GM12878 (cell line): ENCODE data around the gene GALNS. TPM values are rescaled to one million over a fixed set of nuclear protein-coding genes. Genes with fewer than 3 reads are reported as not detected.

Source experiments
- ATAC-seq: fragments of 200-7000 bp; cut with Tn5 transposase; 3 replicates; pipeline ENCODE4 v1.9.1; 2020; ENCODE audit warnings: mild to moderate bottlenecking, moderate library complexity
- BruUV-seq: library from RNA; stranded (reverse); fragments of 400-500 nt; replicated peaks from 2 replicates; lab custom pipeline; 2021; lab: Mats Ljungman, UMichigan
- CTCF ChIA-PET: fragments of 300-600 bp; sonication (Branson Sonifier 250); formaldehyde crosslinking; extraction: SDS; loops from one replicate; lab custom pipeline; 2021; ENCODE audit warnings: inconsistent platforms; lab: Yijun Ruan, JAX
- POLR2A ChIA-PET: fragments of 350-600 bp; formaldehyde crosslinking; extraction: SDS; loops from one replicate; lab custom pipeline; 2021; ENCODE audit warnings: inconsistent platforms; lab: Charles Lee
- RAD21 ChIA-PET: fragments of 300-600 bp; sonication (Branson Sonifier 250); formaldehyde crosslinking; loops from one replicate; lab custom pipeline; 2023; ENCODE audit warnings: antibody characterized with exemption; ENCODE audit not compliant: unreplicated experiment; lab: Charles Lee
- SMC1A ChIA-PET: fragments of 300-600 bp; sonication (Branson Sonifier 250); formaldehyde crosslinking; loops from one replicate; lab custom pipeline; 2023; ENCODE audit not compliant: unreplicated experiment, uncharacterized antibody; lab: Charles Lee
- DNase-seq: peaks from one replicate; pipeline ENCODE4 v3.0.0-alpha.2; 2011; ENCODE audit warnings: low read depth, low spot score
- FAIRE-seq: peaks from 3 replicates; lab custom pipeline; 2011; peaks lifted over from hg19 to GRCh38; lab: Jason Lieb, UNC
- H2AFZ ChIP-seq: 2 replicates; pipeline ENCODE4 v1.6.0; 2011; ENCODE audit warnings: low read depth, low read length, control low read depth; ENCODE audit not compliant: control insufficient read depth
- H3K27ac ChIP-seq: 2 replicates; pipeline ENCODE4 v1.5.1; 2011; ENCODE audit warnings: control low read depth; ENCODE audit not compliant: control insufficient read depth, insufficient read depth
- H3K27me3 ChIP-seq, 2 experiments: replicated peaks in 1 of 2; 2 replicates each; pipeline versions ENCODE4 v1.6.0 to v1.6.1; 2011; ENCODE audit warnings: low read length in 1 of 2; ENCODE audit not compliant: control insufficient read depth in 2 of 2, insufficient read depth in 2 of 2
- H3K36me3 ChIP-seq, 2 experiments: 2 replicates each; pipeline ENCODE4 v1.5.1; 2011; ENCODE audit warnings: low read length in 1 of 2; ENCODE audit not compliant: control insufficient read depth in 2 of 2, insufficient read depth in 2 of 2
- H3K4me1 ChIP-seq: 2 replicates; pipeline ENCODE4 v1.6.1; 2011; ENCODE audit warnings: mild to moderate bottlenecking, low read length, moderate library complexity, mixed read lengths; ENCODE audit not compliant: control insufficient read depth, insufficient read depth
- H3K4me2 ChIP-seq: 2 replicates; pipeline ENCODE4 v1.6.0; 2011; ENCODE audit warnings: control low read depth; ENCODE audit not compliant: control insufficient read depth, insufficient read depth
- H3K4me3 ChIP-seq: fragments of 200-600 bp; sonication (generic); 2 replicates; pipeline ENCODE4 v1.5.1; 2016
- H3K79me2 ChIP-seq: 2 replicates; pipeline ENCODE4 v1.6.0; 2011; ENCODE audit warnings: low read length; ENCODE audit not compliant: control insufficient read depth, insufficient read depth
- H3K9ac ChIP-seq: 2 replicates; pipeline ENCODE4 v1.8.0; 2011; ENCODE audit warnings: low read length, control low read depth, mixed read lengths; ENCODE audit not compliant: control insufficient read depth, insufficient read depth
- H3K9me3 ChIP-seq: replicated peaks from 3 replicates; pipeline ENCODE4 v1.5.1; 2011; ENCODE audit warnings: mild to moderate bottlenecking, low read length; ENCODE audit not compliant: control insufficient read depth, insufficient read depth
- H4K20me1 ChIP-seq: 2 replicates; pipeline ENCODE4 v1.6.0; 2011; ENCODE audit not compliant: control insufficient read depth, insufficient read depth
- BACH1 ChIP-seq: fragments of 450-650 bp; IDR thresholded peaks from 2 replicates; pipeline ENCODE4 v1.6.1; 2017; ENCODE audit warnings: mild to moderate bottlenecking, borderline replicate concordance
- MEF2A ChIP-seq: IDR thresholded peaks from 2 replicates; pipeline ENCODE4 v1.6.1; 2011; ENCODE audit warnings: low read depth, mild to moderate bottlenecking, low read length, moderate library complexity; ENCODE audit not compliant: insufficient read depth
- NFYA ChIP-seq: IDR thresholded peaks from 2 replicates; pipeline ENCODE4 v1.6.1; 2011; ENCODE audit warnings: low read depth, mild to moderate bottlenecking, low read length, improper control_type of control experiment, borderline replicate concordance
- SMAD1 ChIP-seq: fragments of 450-650 bp; IDR thresholded peaks from 2 replicates; pipeline ENCODE4 v1.6.1; 2018; ENCODE audit warnings: mild to moderate bottlenecking, low read depth; ENCODE audit not compliant: partially characterized antibody
- USF2 ChIP-seq: IDR thresholded peaks from 2 replicates; pipeline ENCODE4 v1.6.1; 2011; ENCODE audit warnings: low read depth, low read length, improper control_type of control experiment, borderline replicate concordance
- ZSCAN29 ChIP-seq: fragments of 450-650 bp; IDR thresholded peaks from 2 replicates; pipeline ENCODE4 v1.6.1; 2017; ENCODE audit warnings: mild to moderate bottlenecking, moderate library complexity
- WGBS: methylation state at CpG from one replicate; pipeline ENCODE4 v1.1.6; 2016; ENCODE audit warnings: low lambda C conversion rate; ENCODE audit not compliant: insufficient replicate concordance, insufficient coverage; ENCODE audit errors: missing lambda C conversion rate; 5-methylcytosine and 5-hydroxymethylcytosine counted together
- in situ Hi-C: fragments of 300-500 bp; cut with MboI; formaldehyde crosslinking; loops from 9 replicates; pipeline ENCODE4 v1.14.3; 2018; ENCODE audit warnings: mixed read lengths
- intact Hi-C: fragments of 100-400 bp; cut with micrococcal nuclease; formaldehyde crosslinking; loops from one replicate; pipeline ENCODE4 v1.14.2; 2022; ENCODE audit not compliant: unreplicated experiment
- polyA plus RNA-seq, 11 experiments: library from polyadenylated mRNA; depleted of rRNA in 4 of 11; unstranded in 6 of 11; stranded (reverse) in 5 of 11; fragments of >200 nt; fragmentation: Nextera tagmentation in 4 of 11; fragmentation: Illumina TruSeq in 1 of 11; extraction: Ambion mirVana in 4 of 11; extraction: Trizol in 1 of 11; gene quantifications; 1 replicate in 1 of 11; 2 replicates in 10 of 11; pipeline versions ENCODE4 v1.2.1 to v1.2.3, GENCODE V29; 2011 to 2016; ENCODE audit warnings: inconsistent platforms in 2 of 11, missing spikeins in 2 of 11, low read depth in 1 of 11
- total RNA-seq, 4 experiments: library from RNA; depleted of rRNA in 3 of 4; stranded (reverse); fragments of >200 nt in 3 of 4; fragmentation: Illumina TruSeq in 1 of 4; extraction: Trizol in 1 of 4; gene quantifications; 2 replicates each; pipeline versions ENCODE4 v1.2.1 to v1.2.3, GENCODE V29; 2013 to 2021

The GALNS gene
- total and polyA plus RNA-seq, 10 of the 15 experiments (the other 5 are each of a cell fraction or from before 2014, with no cell fraction given) = 0.37 to 12.4 (median 5.3) TPM

DNA sequence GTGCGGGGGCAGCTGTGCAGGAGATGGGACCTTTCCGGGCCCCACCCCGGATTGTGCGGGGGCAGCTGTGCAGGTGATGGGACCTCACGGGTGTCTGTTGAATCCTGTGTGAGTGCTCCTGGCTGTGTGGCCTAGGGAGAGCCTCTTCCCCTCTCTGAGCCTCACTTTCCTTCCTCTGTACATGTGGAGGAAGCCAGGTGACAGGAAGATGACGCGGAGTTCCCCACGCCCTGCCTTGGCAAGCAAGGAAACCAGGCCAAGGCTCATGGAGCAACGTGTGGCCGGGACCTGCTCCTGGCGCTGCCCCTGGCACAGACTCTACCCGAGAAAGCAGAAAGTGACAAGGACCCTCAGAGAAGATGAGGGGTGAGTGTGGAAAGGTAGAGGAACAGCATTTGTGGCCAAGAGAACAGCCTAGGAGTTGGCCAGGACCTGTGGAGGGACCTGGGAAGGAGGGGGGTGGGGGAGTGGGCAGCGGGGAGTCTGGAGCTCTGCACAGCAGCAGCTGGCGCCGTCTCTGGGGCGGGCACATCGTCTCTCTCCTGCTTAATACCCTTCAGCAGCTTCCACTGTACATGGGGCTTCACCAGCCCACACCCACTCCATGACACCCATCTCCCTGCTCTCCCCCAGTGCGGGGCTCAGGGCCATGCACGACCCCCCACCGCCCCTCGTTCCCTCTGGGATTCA lies 48.1 kb upstream of the GALNS start:
- DNase-seq = no peak
- FAIRE-seq = no peak
- in situ Hi-C loops = no loop called here
- H3K79me2 ChIP-seq = no peaks in the 10 kb centered on the region; the same call in 1 of the 2 replicates
- no TSS peak for BruUV-seq
- no peaks in the 10 kb centered on the region; a peak in 2 of 4 replicates for H3K36me3 ChIP-seq
- intact Hi-C loops = no loop called here
- no peak overlapping the region for H3K27ac ChIP-seq
- RAD21 ChIA-PET = no interaction called here
- POLR2A ChIA-PET = no interaction called here
- 82% methylated on average over 19 of the region's 21 CpGs for WGBS
- H3K4me1 ChIP-seq = no peaks in the 10 kb centered on the region; the same call in 1 of the 2 replicates
- H3K4me2 ChIP-seq = no peak overlapping the region
- H2AFZ ChIP-seq = no peak overlapping the region
- H3K9ac ChIP-seq = no peak overlapping the region
- H3K27me3 ChIP-seq = no peaks in the 10 kb centered on the region
- H3K4me3 ChIP-seq = no peak overlapping the region
- CTCF ChIA-PET = no interaction called here
- peaks cover 3% of the 10 kb centered on the region; the same call in 1 of the 2 replicates for H4K20me1 ChIP-seq
- TF ChIP-seq NFYA (no peak), SMAD1 (no peak), MEF2A (no peak), BACH1 (no peak), USF2 (no peak), ZSCAN29 (no peak)
- ATAC-seq = no peak
- H3K9me3 ChIP-seq = no peaks in the 10 kb centered on the region
- SMC1A ChIA-PET = no interaction called here
